ENCODE results near the gene SPINT3. TPM values are rescaled to one million over a fixed set of nuclear protein-coding genes. Genes with fewer than 3 reads are reported as not detected.

SPINT3 gene
- total RNA-seq = not detected
- polyA plus RNA-seq = not detected

GRCh38 chr20:45515147-45515913 is at the start of gene SPINT3:
Gene SPINT3 (minus strand): TSS chr20:45515622. CDS start chr20:45515608, 14 bp downstream.
- no peak for DNase-seq
- Histone ChIP-seq H3K4me3 (no peak within 1 kb of the TSS), H3K27me3 (no peaks in the 10 kb centered on the region), H3K9me3 (no peaks in the 10 kb centered on the region), H3K27ac (no peak within 1 kb of the TSS), H3K36me3 (no peaks in the 10 kb centered on the region), H3K4me1 (peaks cover 0 to 16% (median 12%) of the 10 kb centered on the region in 4 donors)
- intact Hi-C loops (cut with DNase I) = no loop called here
- TF ChIP-seq CTCF (IDR thresholded peaks at IDR 0.05) = no peak
- no peak for TF ChIP-seq POLR2A (IDR thresholded peaks at IDR 0.05)
- no peak for TF ChIP-seq POLR2AphosphoS5 (IDR thresholded peaks at IDR 0.05)
- no peak for TF ChIP-seq EP300 (IDR thresholded peaks at IDR 0.05)
- WGBS, 2 donors = 76 to 85% methylated on average over 5 of the region's 5 CpGs

GRCh38 chr20:45564760-45565276 is 49.4 kb upstream of the SPINT3 start:
- no peaks in the 10 kb centered on the region for H3K9me3 ChIP-seq
- TF ChIP-seq EP300 (IDR thresholded peaks at IDR 0.05) (no peak), POLR2A (IDR thresholded peaks at IDR 0.05) (no peak), CTCF (IDR thresholded peaks at IDR 0.05) (no peak), POLR2AphosphoS5 (IDR thresholded peaks at IDR 0.05) (no peak)
- H3K27ac ChIP-seq = no peak overlapping the region
- H3K4me3 ChIP-seq = no peak overlapping the region
- intact Hi-C loops (cut with DNase I) = no loop called here
- no peaks in the 10 kb centered on the region for H3K36me3 ChIP-seq
- no peaks in the 10 kb centered on the region for H3K4me1 ChIP-seq
- DNase-seq = no peak
- peaks cover 0 to 10% (median 0%) of the 10 kb centered on the region in 3 donors for H3K27me3 ChIP-seq
- 85 to 93% methylated on average over 2 of the region's 2 CpGs for WGBS, 2 donors

- Histone ChIP-seq H3K4me1 (no peaks in the 10 kb centered on the region), H3K27me3 (peaks cover 0 to 2% (median 0%) of the 10 kb centered on the region in 3 donors), H3K27ac (no peak overlapping the region), H3K36me3 (no peaks in the 10 kb centered on the region), H3K9me3 (no peaks in the 10 kb centered on the region), H3K4me3 (no peak overlapping the region)
- TF ChIP-seq CTCF (IDR thresholded peaks at IDR 0.05) (no peak), POLR2A (IDR thresholded peaks at IDR 0.05) (no peak), EP300 (IDR thresholded peaks at IDR 0.05) (no peak), POLR2AphosphoS5 (IDR thresholded peaks at IDR 0.05) (no peak)
- DNase-seq = no peak
- intact Hi-C loops (cut with DNase I) = no loop called here
- 91 to 94% methylated on average over 1 of the region's 1 CpG for WGBS, 2 donors
Observed at GRCh38 chr20:45555198-45555597, 39.8 kb upstream of the SPINT3 start.

- no peaks in the 10 kb centered on the region for H3K4me1 ChIP-seq
- H3K27me3 ChIP-seq = no peaks in the 10 kb centered on the region
- WGBS, 2 donors = 42 to 79% methylated on average over 2 of the region's 2 CpGs
- no peaks in the 10 kb centered on the region for H3K36me3 ChIP-seq
- TF ChIP-seq POLR2A (IDR thresholded peaks at IDR 0.05) = no peak
- TF ChIP-seq EP300 (IDR thresholded peaks at IDR 0.05) = no peak
- TF ChIP-seq CTCF (IDR thresholded peaks at IDR 0.05) = no peak
- no peak for TF ChIP-seq POLR2AphosphoS5 (IDR thresholded peaks at IDR 0.05)
- no peak for DNase-seq
- H3K4me3 ChIP-seq = no peak overlapping the region
- no peaks in the 10 kb centered on the region for H3K9me3 ChIP-seq
- intact Hi-C loops (cut with DNase I) = no loop called here
- H3K27ac ChIP-seq = no peak overlapping the region
Observed at GRCh38 chr20:45552456-45552855, 37.0 kb upstream of the SPINT3 start.
